CD4-positive, alpha-beta memory T cell (primary cell): ENCODE results near the gene DIS3L2. TPM values are rescaled to one million over a fixed set of nuclear protein-coding genes. Genes with fewer than 3 reads are reported as not detected.
A peak's percentile ranks its signal among the peaks of the same experiment; 100 is the strongest.

ENCODE experiments used
- CTCF ChIA-PET: fragments of 350-600 bp; sonication (Branson Sonifier 250); formaldehyde crosslinking; loops from one replicate; lab custom pipeline; 2021; ENCODE audit warnings: inconsistent platforms; ENCODE audit not compliant: partially characterized antibody; lab: Charles Lee
- POLR2A ChIA-PET: fragments of 350-600 bp; sonication (Branson Sonifier 250); formaldehyde crosslinking; loops from one replicate; lab custom pipeline; 2021; ENCODE audit not compliant: partially characterized antibody; lab: Charles Lee
- DNase-seq, 5 donors: peaks; one replicate each; pipeline versions ENCODE4 v3.0.0 to v3.0.0-alpha.2; 2020 to 2022; ENCODE audit warnings: mixed read lengths in 1 of 5
- H3K27ac ChIP-seq: one replicate; pipeline ENCODE4 v1.7.0; 2013; ENCODE audit warnings: low read depth, low read length
- H3K27me3 ChIP-seq: 2 replicates; pipeline ENCODE4 v1.7.0; 2013; ENCODE audit warnings: mild to moderate bottlenecking, low read length, moderate library complexity; ENCODE audit not compliant: insufficient read depth
- H3K36me3 ChIP-seq: 2 replicates; pipeline ENCODE4 v1.7.0; 2013; ENCODE audit warnings: mild to moderate bottlenecking, low read length, moderate library complexity; ENCODE audit not compliant: insufficient read depth
- H3K4me1 ChIP-seq: 2 replicates; pipeline ENCODE4 v1.7.0; 2013; ENCODE audit warnings: mild to moderate bottlenecking, low read length, moderate library complexity; ENCODE audit not compliant: insufficient read depth
- H3K4me3 ChIP-seq, 2 donors: one replicate each; pipeline ENCODE4 v1.7.0; 2013; ENCODE audit warnings: low read length in 2 of 2, mild to moderate bottlenecking in 1 of 2
- H3K9me3 ChIP-seq, 2 donors: one replicate each; pipeline ENCODE4 v1.7.0; 2013; ENCODE audit warnings: low read length in 2 of 2, control low read depth in 1 of 2; ENCODE audit not compliant: control insufficient read depth in 1 of 2
- H3K27ac Mint-ChIP-seq, 7 donors: one replicate each; pipeline ENCODE4 v1.8.0; 2020 to 2021; ENCODE audit warnings: mixed read lengths in 7 of 7, mild to moderate bottlenecking in 6 of 7, inconsistent platforms in 3 of 7, moderate library complexity in 3 of 7
- H3K27me3 Mint-ChIP-seq, 2 donors: one replicate each; pipeline ENCODE4 v1.8.0; 2020 to 2021; ENCODE audit warnings: mixed read lengths in 2 of 2
- H3K36me3 Mint-ChIP-seq, 2 donors: one replicate each; pipeline ENCODE4 v1.8.0; 2020 to 2021; ENCODE audit warnings: mixed read lengths in 2 of 2, inconsistent platforms in 1 of 2, mild to moderate bottlenecking in 1 of 2
- H3K4me1 Mint-ChIP-seq, 4 donors: one replicate each; pipeline ENCODE4 v1.8.0; 2020 to 2021; ENCODE audit warnings: mixed read lengths in 4 of 4, mild to moderate bottlenecking in 1 of 4
- H3K4me3 Mint-ChIP-seq, 8 donors: one replicate each; pipeline ENCODE4 v1.8.0; 2020 to 2021; ENCODE audit warnings: mixed read lengths in 8 of 8, mild to moderate bottlenecking in 7 of 8, moderate library complexity in 6 of 8, inconsistent platforms in 3 of 8
- H3K9me3 Mint-ChIP-seq, 8 donors: one replicate each; pipeline ENCODE4 v1.8.0; 2020 to 2021; ENCODE audit warnings: mixed read lengths in 8 of 8, mild to moderate bottlenecking in 5 of 8, inconsistent platforms in 3 of 8, moderate library complexity in 1 of 8
- intact Hi-C: fragments of 100-400 bp; cut with micrococcal nuclease; formaldehyde crosslinking; loops from one replicate; pipeline ENCODE4 v1.15.1; 2023
- polyA plus RNA-seq, 2 donors: library from polyadenylated mRNA; unstranded; fragments of 300-500 nt; fragmentation: Illumina TruSeq; gene quantifications; one replicate each; pipeline ENCODE4 v1.2.3, GENCODE V29; 2021
- total RNA-seq, 2 experiments: library from RNA; stranded (reverse); gene quantifications; one replicate each; pipeline ENCODE4 v1.2.3, GENCODE V29; 2021

Gene DIS3L2
- total and polyA plus RNA-seq, 4 experiments from 2014 or later, result 16.0 to 59.7 (median 39.3) TPM

GRCh38 chr2:231925303-231926179, 36.0 kb upstream of the DIS3L2 start:
- H3K4me1 ChIP-seq, result peaks cover 27% of the 10 kb centered on the region
- ChIA-PET CTCF (interaction anchor here (0.9 to 5.1 kb wide), 10 partner anchors 10 to 488 kb away, joined by 3 to 34 read pairs (median 4); partner anchors contain the start of gene DIS3L2), POLR2A (interaction anchor here (0.6 to 0.8 kb wide), 2 partner anchors 377 to 399 kb away, joined by 3 to 4 read pairs; no protein-coding TSS in a partner anchor)
- no peaks in the 10 kb centered on the region for H3K9me3 ChIP-seq
- peaks cover 0 to 2% (median 0%) of the 10 kb centered on the region in 8 donors for H3K9me3 Mint-ChIP-seq
- intact Hi-C loops, result loop anchor here (1.0 to 5.0 kb wide), 4 partner anchors 19 to 515 kb away; no protein-coding TSS in a partner anchor
- peaks cover 6 to 21% (median 9%) of the 10 kb centered on the region in 4 donors for H3K4me1 Mint-ChIP-seq
- no peaks in the 10 kb centered on the region for H3K36me3 Mint-ChIP-seq
- H3K36me3 ChIP-seq, result no peaks in the 10 kb centered on the region
- H3K27ac ChIP-seq, result no peak overlapping the region
- peak in 4 of 5 donors; percentile 58 to 65 (median 60) for DNase-seq
- peaks cover 19% of the 10 kb centered on the region for H3K27me3 ChIP-seq
- H3K27me3 Mint-ChIP-seq, result peaks cover 36 to 51% of the 10 kb centered on the region in 2 donors
- no peak overlapping the region for H3K4me3 ChIP-seq
- peak overlapping the region in 5 of 8 donors; percentile 21 to 78 (median 49) for H3K4me3 Mint-ChIP-seq
- no peak overlapping the region for H3K27ac Mint-ChIP-seq

- H3K27me3 Mint-ChIP-seq, result peaks cover 35 to 50% of the 10 kb centered on the region in 2 donors
- no peaks in the 10 kb centered on the region for H3K9me3 ChIP-seq
- ChIA-PET CTCF (interaction anchor here (1.1 to 5.1 kb wide), 5 partner anchors 20 to 403 kb away, joined by 3 to 34 read pairs (median 7); no protein-coding TSS in a partner anchor), POLR2A (interaction anchor here (0.8 kb wide), 1 partner anchor 398 kb away, joined by 4 read pairs; no protein-coding TSS in a partner anchor)
- peaks cover 6 to 21% (median 9%) of the 10 kb centered on the region in 4 donors for H3K4me1 Mint-ChIP-seq
- peak within 1 kb of the TSS in 1 of 7 donors; percentile 47 for H3K27ac Mint-ChIP-seq
- peaks cover 0 to 2% (median 0%) of the 10 kb centered on the region in 8 donors for H3K9me3 Mint-ChIP-seq
- peak within 1 kb of the TSS; percentile 46 to 79 (median 65) for H3K4me3 Mint-ChIP-seq
- H3K4me3 ChIP-seq, result no peak within 1 kb of the TSS
- peaks cover 19% of the 10 kb centered on the region for H3K27me3 ChIP-seq
- H3K27ac ChIP-seq, result no peak within 1 kb of the TSS
- H3K36me3 Mint-ChIP-seq, result no peaks in the 10 kb centered on the region
- H3K36me3 ChIP-seq, result no peaks in the 10 kb centered on the region
- H3K4me1 ChIP-seq, result peaks cover 27% of the 10 kb centered on the region
- DNase-seq, result peak in 4 of 5 donors; percentile 22 to 29 (median 26)
- intact Hi-C loops, result loop anchor here (5.0 kb wide), 1 partner anchor 216 kb away; no protein-coding TSS in a partner anchor
These were observed 35.3 kb upstream of the DIS3L2 start, which contains the start of gene NPPC for GRCh38 chr2:231926180-231926741. Gene NPPC (minus strand): TSS chr2:231926396. CDS start chr2:231926249, 147 bp downstream.

DNA sequence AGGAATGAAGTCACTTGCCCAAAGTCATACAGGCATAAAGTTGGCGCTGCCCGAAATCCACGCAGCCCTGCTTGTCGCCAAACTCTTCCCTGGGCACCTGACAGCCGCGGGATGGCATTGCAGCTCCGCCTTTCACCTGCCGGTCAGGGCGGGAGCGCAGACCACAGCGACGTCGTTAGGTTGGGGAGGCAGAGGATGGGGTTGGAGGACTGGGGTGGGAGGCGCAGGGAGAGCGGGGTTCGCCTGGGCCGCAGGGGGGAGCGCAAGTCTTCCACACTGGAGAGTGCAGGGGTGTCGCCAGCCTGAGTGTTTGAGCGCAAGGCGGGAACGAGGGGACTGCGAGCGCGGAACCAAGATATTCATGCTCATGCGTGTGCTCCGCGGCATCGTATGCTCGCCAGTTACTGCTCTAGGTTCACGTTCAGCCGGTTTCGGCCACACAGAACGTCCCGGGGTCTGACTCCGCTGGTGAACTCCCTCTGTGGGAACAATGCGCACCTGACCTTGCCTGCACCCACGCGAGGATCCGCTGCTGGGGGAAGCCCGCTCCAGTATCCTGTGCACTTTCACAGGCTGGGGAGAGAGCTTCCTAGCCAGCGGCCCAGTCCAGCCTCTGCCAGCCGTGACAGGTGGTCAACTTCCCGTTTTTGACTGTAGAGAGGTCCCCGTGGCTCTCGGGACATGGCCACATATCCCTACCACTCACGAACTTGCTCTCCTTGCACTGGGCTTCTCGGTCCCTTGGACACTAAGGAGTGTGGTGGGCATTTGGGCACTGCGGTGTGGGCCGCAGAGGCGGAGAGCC, 34.5 kb upstream of the DIS3L2 start:
- H3K4me3 ChIP-seq, result no peak overlapping the region
- intact Hi-C loops, result loop anchor here (5.0 kb wide), 1 partner anchor 215 kb away; no protein-coding TSS in a partner anchor
- Mint-ChIP-seq H3K36me3 (no peaks in the 10 kb centered on the region), H3K27ac (peak overlapping the region in 1 of 7 donors; percentile 47), H3K4me1 (peaks cover 6 to 21% (median 9%) of the 10 kb centered on the region in 4 donors), H3K4me3 (peak overlapping the region; percentile 42 to 79 (median 65)), H3K27me3 (peaks cover 35 to 50% of the 10 kb centered on the region in 2 donors), H3K9me3 (peaks cover 0 to 2% (median 0%) of the 10 kb centered on the region in 8 donors)
- ChIA-PET CTCF (interaction anchor here (1.3 to 5.1 kb wide), 4 partner anchors 21 to 512 kb away, joined by 3 to 34 read pairs (median 7); no protein-coding TSS in a partner anchor), POLR2A (no interaction called here)
- no peaks in the 10 kb centered on the region for H3K9me3 ChIP-seq
- no peaks in the 10 kb centered on the region for H3K36me3 ChIP-seq
- H3K4me1 ChIP-seq, result peaks cover 27% of the 10 kb centered on the region
- peaks cover 19% of the 10 kb centered on the region for H3K27me3 ChIP-seq
- no peak overlapping the region for H3K27ac ChIP-seq
- peak in 3 of 5 donors; percentile 8 to 14 (median 10) for DNase-seq

DNA sequence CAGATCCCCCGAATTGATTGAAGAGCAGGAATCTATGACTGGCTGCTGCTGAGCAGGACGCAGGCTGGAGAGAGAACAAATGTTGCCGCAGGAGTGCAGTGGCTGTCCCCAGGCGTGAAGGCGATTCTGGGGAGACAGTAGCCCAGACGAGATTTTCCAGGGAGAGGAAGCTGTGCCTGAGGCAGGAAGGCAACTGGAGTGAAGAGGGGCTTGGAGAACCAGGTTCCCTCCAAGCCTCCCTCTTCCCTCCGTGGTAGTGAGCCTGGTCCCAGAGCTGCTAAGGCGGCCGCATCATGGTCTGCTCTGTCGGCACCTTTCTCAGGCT, 34.0 kb upstream of the DIS3L2 start:
- Mint-ChIP-seq H3K4me1 (peaks cover 6 to 21% (median 9%) of the 10 kb centered on the region in 4 donors), H3K27ac (no peak overlapping the region), H3K4me3 (peak overlapping the region in 3 of 8 donors; percentile 45 to 79 (median 62)), H3K27me3 (peaks cover 35 to 50% of the 10 kb centered on the region in 2 donors), H3K9me3 (peaks cover 0 to 2% (median 0%) of the 10 kb centered on the region in 8 donors), H3K36me3 (no peaks in the 10 kb centered on the region)
- no peak overlapping the region for H3K27ac ChIP-seq
- peaks cover 27% of the 10 kb centered on the region for H3K4me1 ChIP-seq
- CTCF ChIA-PET, result interaction anchor here (1.3 to 5.1 kb wide), 3 partner anchors 386 to 512 kb away, joined by 3 to 34 read pairs (median 3); no protein-coding TSS in a partner anchor
- intact Hi-C loops, result loop anchor here (5.0 kb wide), 1 partner anchor 215 kb away; no protein-coding TSS in a partner anchor
- no peak overlapping the region for H3K4me3 ChIP-seq
- POLR2A ChIA-PET, result no interaction called here
- no peaks in the 10 kb centered on the region for H3K36me3 ChIP-seq
- no peaks in the 10 kb centered on the region for H3K9me3 ChIP-seq
- peaks cover 19% of the 10 kb centered on the region for H3K27me3 ChIP-seq
- DNase-seq, result no peak

DNA sequence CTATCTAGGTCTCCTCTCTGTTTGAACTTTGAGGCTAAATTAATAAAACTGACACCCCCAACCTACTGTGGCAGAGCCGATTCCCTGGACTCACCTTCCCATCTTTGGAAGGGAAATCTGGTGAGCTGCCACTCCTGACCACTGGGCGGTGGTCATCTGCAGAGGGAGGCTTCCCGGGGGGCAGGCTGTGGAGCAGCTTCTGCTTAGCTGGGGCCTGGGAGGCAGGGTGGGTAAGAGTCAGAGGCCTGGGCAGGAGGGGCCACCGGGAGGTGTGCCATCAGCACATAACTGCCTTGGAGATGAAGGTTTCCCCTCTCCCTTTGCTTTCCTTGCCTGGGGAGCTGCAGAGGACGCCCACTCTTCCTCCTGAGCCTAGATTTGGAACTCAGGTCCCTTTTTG, 33.0 kb upstream of the DIS3L2 start:
- H3K27me3 Mint-ChIP-seq, result peaks cover 33 to 48% of the 10 kb centered on the region in 2 donors
- H3K4me3 Mint-ChIP-seq, result peak overlapping the region in 3 of 8 donors; percentile 6 to 45 (median 17)
- Histone ChIP-seq H3K9me3 (no peaks in the 10 kb centered on the region), H3K4me1 (peaks cover 27% of the 10 kb centered on the region), H3K36me3 (no peaks in the 10 kb centered on the region), H3K27me3 (peaks cover 19% of the 10 kb centered on the region), H3K4me3 (no peak overlapping the region), H3K27ac (no peak overlapping the region)
- H3K4me1 Mint-ChIP-seq, result peaks cover 6 to 21% (median 9%) of the 10 kb centered on the region in 4 donors
- ChIA-PET CTCF (interaction anchor here (1.1 to 1.3 kb wide), 2 partner anchors 387 to 511 kb away, joined by 3 read pairs; no protein-coding TSS in a partner anchor), POLR2A (no interaction called here)
- H3K9me3 Mint-ChIP-seq, result peaks cover 0 to 2% (median 0%) of the 10 kb centered on the region in 8 donors
- intact Hi-C loops, result loop anchor here (5.0 kb wide), 1 partner anchor 214 kb away; no protein-coding TSS in a partner anchor
- no peak for DNase-seq
- H3K27ac Mint-ChIP-seq, result no peak overlapping the region
- H3K36me3 Mint-ChIP-seq, result no peaks in the 10 kb centered on the region
